IMR-90 (cell line): ENCODE measurements around the gene CERK. TPM values are rescaled to one million over a fixed set of nuclear protein-coding genes. Genes with fewer than 3 reads are reported as not detected.

ENCODE experiments used
- ATAC-seq: fragments of 200-7000 bp; cut with Tn5 transposase; 2 replicates; pipeline ENCODE4 v1.9.1; 2020; ENCODE audit warnings: low read depth, mild to moderate bottlenecking, moderate library complexity
- BruUV-seq: library from RNA; stranded (reverse); fragments of 400-500 nt; replicated peaks from 2 replicates; lab custom pipeline; 2021; lab: Mats Ljungman, UMichigan
- CTCF ChIA-PET: fragments of 300-600 bp; formaldehyde crosslinking; extraction: SDS; loops from one replicate; lab custom pipeline; 2021; ENCODE audit warnings: antibody characterized with exemption; lab: Yijun Ruan, JAX
- POLR2A ChIA-PET: fragments of 300-600 bp; sonication (Branson Sonifier 250); formaldehyde crosslinking; loops from one replicate; lab custom pipeline; 2022; ENCODE audit warnings: antibody characterized with exemption; ENCODE audit not compliant: unreplicated experiment; lab: Charles Lee
- DNase-seq: peaks from one replicate; pipeline ENCODE4 v3.0.0; 2013
- H2AFZ ChIP-seq: replicated peaks from 2 replicates; pipeline ENCODE3; 2013; ENCODE audit warnings: low read length, mild to moderate bottlenecking; ENCODE audit not compliant: poor library complexity
- H2AK5ac ChIP-seq: 2 replicates; pipeline ENCODE4 v1.6.1; 2013; ENCODE audit warnings: low read depth, low read length, inconsistent platforms
- H2AK9ac ChIP-seq: replicated peaks from 2 replicates; pipeline ENCODE3; 2013; ENCODE audit warnings: mild to moderate bottlenecking, low read depth, low read length, moderate library complexity; ENCODE audit not compliant: poor library complexity
- H2BK120ac ChIP-seq: 2 replicates; pipeline ENCODE4 v1.6.1; 2013; ENCODE audit warnings: low read depth, low read length, inconsistent platforms
- H2BK15ac ChIP-seq: 3 replicates; pipeline ENCODE4 v1.6.1; 2013; ENCODE audit warnings: low read depth, low read length, inconsistent platforms
- H2BK20ac ChIP-seq: 2 replicates; pipeline ENCODE4 v1.6.1; 2013; ENCODE audit warnings: low read depth, mild to moderate bottlenecking, inconsistent platforms, low read length, moderate library complexity
- H2BK5ac ChIP-seq: 2 replicates; pipeline ENCODE4 v1.6.1; 2013; ENCODE audit warnings: mild to moderate bottlenecking, low read depth, low read length, inconsistent platforms; ENCODE audit not compliant: poor library complexity, severe bottlenecking
- H3K14ac ChIP-seq: replicated peaks from 2 replicates; pipeline ENCODE4 v1.6.1; 2013; ENCODE audit warnings: low read depth, low read length, inconsistent platforms
- H3K18ac ChIP-seq: 2 replicates; pipeline ENCODE4 v1.6.1; 2013; ENCODE audit warnings: low read depth, low read length, control low read depth
- H3K23ac ChIP-seq: 2 replicates; pipeline ENCODE4 v1.6.1; 2013; ENCODE audit warnings: low read depth, low read length, inconsistent platforms
- H3K27ac ChIP-seq: 2 replicates; pipeline ENCODE4 v1.5.1; 2013; ENCODE audit warnings: mild to moderate bottlenecking, control low read depth, low read length; ENCODE audit not compliant: insufficient read depth
- H3K27me3 ChIP-seq: 2 replicates; pipeline ENCODE4 v1.6.1; 2013; ENCODE audit warnings: low read length; ENCODE audit not compliant: control insufficient read depth, insufficient read depth
- H3K36me3 ChIP-seq: 2 replicates; pipeline ENCODE4 v1.6.1; 2013; ENCODE audit warnings: low read length, mixed read lengths; ENCODE audit not compliant: control insufficient read depth, insufficient read depth
- H3K4ac ChIP-seq: 2 replicates; pipeline ENCODE4 v1.6.1; 2013; ENCODE audit warnings: low read depth, low read length, inconsistent platforms
- H3K4me1 ChIP-seq: 2 replicates; pipeline ENCODE4 v1.6.1; 2013; ENCODE audit warnings: low read length, mixed read lengths; ENCODE audit not compliant: control insufficient read depth, insufficient read depth
- H3K4me2 ChIP-seq: 2 replicates; pipeline ENCODE4 v1.6.1; 2013; ENCODE audit warnings: low read depth, mild to moderate bottlenecking, control low read depth, low read length, moderate library complexity
- H3K4me3 ChIP-seq: 2 replicates; pipeline ENCODE4 v1.5.1; 2013; ENCODE audit warnings: low read depth, mild to moderate bottlenecking, control low read depth, low read length, moderate library complexity; ENCODE audit not compliant: insufficient read depth
- H3K56ac ChIP-seq: 2 replicates; pipeline ENCODE4 v1.6.1; 2013; ENCODE audit warnings: low read length, inconsistent platforms; ENCODE audit not compliant: insufficient read depth; ENCODE audit errors: extremely low read depth
- H3K79me1 ChIP-seq, 2 experiments: 2 replicates each; pipeline ENCODE4 v1.6.1; 2013; ENCODE audit warnings: low read length in 2 of 2, inconsistent platforms in 1 of 2, low read depth in 1 of 2
- H3K9ac ChIP-seq: 2 replicates; pipeline ENCODE4 v1.6.1; 2013; ENCODE audit warnings: low read depth, low read length, control low read depth
- H3K9me1 ChIP-seq: 2 replicates; pipeline ENCODE4 v1.6.1; 2013; ENCODE audit warnings: low read length, inconsistent platforms; ENCODE audit not compliant: insufficient read depth
- H3K9me3 ChIP-seq: 2 replicates; pipeline ENCODE4 v1.6.1; 2013; ENCODE audit warnings: low read length; ENCODE audit not compliant: control insufficient read depth, insufficient read depth
- H4K20me1 ChIP-seq: 2 replicates; pipeline ENCODE4 v1.6.1; 2013; ENCODE audit warnings: low read length, inconsistent platforms; ENCODE audit not compliant: insufficient read depth
- H4K5ac ChIP-seq: 2 replicates; pipeline ENCODE4 v1.6.1; 2013; ENCODE audit warnings: mild to moderate bottlenecking, low read depth, low read length, control low read depth
- H4K8ac ChIP-seq, 2 experiments: 2 replicates each; pipeline ENCODE4 v1.6.1; 2013; ENCODE audit warnings: low read depth in 2 of 2, low read length in 2 of 2, control low read depth in 1 of 2, inconsistent platforms in 1 of 2
- H4K91ac ChIP-seq: 2 replicates; pipeline ENCODE4 v1.6.1; 2013; ENCODE audit warnings: low read depth, low read length, inconsistent platforms; ENCODE audit not compliant: insufficient read depth
- BHLHE40 ChIP-seq: fragments of 150-350 bp; IDR thresholded peaks from 2 replicates; pipeline ENCODE4 v1.6.1; 2016; ENCODE audit warnings: mild to moderate bottlenecking, low read depth, low read length
- CEBPB ChIP-seq: IDR thresholded peaks from 2 replicates; pipeline ENCODE4 v1.6.1; 2012; ENCODE audit warnings: low read depth, low read length, improper control_type of control experiment
- FOS ChIP-seq: fragments of 150-350 bp; IDR thresholded peaks from 2 replicates; pipeline ENCODE4 v1.6.1; 2016; ENCODE audit warnings: low read depth, low read length
- MAFK ChIP-seq: IDR thresholded peaks from 2 replicates; pipeline ENCODE4 v1.6.1; 2012; ENCODE audit warnings: low read depth, low read length, improper control_type of control experiment
- MAZ ChIP-seq: IDR thresholded peaks from 2 replicates; pipeline ENCODE4 v1.6.1; 2012; ENCODE audit warnings: low read depth, mild to moderate bottlenecking, low read length, improper control_type of control experiment, moderate library complexity, borderline replicate concordance
- RCOR1 ChIP-seq: IDR thresholded peaks from 2 replicates; pipeline ENCODE4 v1.6.1; 2012; ENCODE audit warnings: mild to moderate bottlenecking, low read length, improper control_type of control experiment; ENCODE audit not compliant: insufficient replicate concordance
- SMC3 ChIP-seq: fragments of 150-350 bp; IDR thresholded peaks from 2 replicates; pipeline ENCODE4 v1.6.1; 2016; ENCODE audit warnings: low read depth, mild to moderate bottlenecking, antibody characterized with exemption, low read length, moderate library complexity
- whole genome bisulfite sequencing, 2 experiments: methylation state at CpG; one replicate each; pipeline versions ENCODE4 v1.1.5 to v1.1.7; 2013; ENCODE audit warnings: missing lambda C conversion rate in 2 of 2; ENCODE audit not compliant: insufficient read length in 1 of 2; ENCODE audit errors: extremely low coverage in 2 of 2; 5-methylcytosine and 5-hydroxymethylcytosine counted together
- dilution Hi-C: fragments of 300-500 bp; cut with HindIII; formaldehyde crosslinking; loops from one replicate; pipeline ENCODE4 v1.14.3; 2018; ENCODE audit warnings: low sequenced_read_pairs; ENCODE audit not compliant: unreplicated experiment
- in situ Hi-C: fragments of 300-500 bp; cut with MboI; formaldehyde crosslinking; loops from 3 replicates; pipeline ENCODE4 v1.14.3; 2019; ENCODE audit warnings: low sequenced_read_pairs, inconsistent platforms, mixed read lengths
- intact Hi-C: fragments of 100-400 bp; cut with micrococcal nuclease; formaldehyde crosslinking; loops from 2 replicates; pipeline ENCODE4 v1.10.0; 2022
- polyA plus RNA-seq, 3 experiments: library from polyadenylated mRNA; depleted of rRNA; stranded (reverse); fragments of >200 nt; gene quantifications; 2 replicates each; pipeline ENCODE4 v1.2.3, GENCODE V29; 2012; ENCODE audit warnings: low replicate concordance in 1 of 3
- total RNA-seq: library from RNA; depleted of rRNA; stranded (reverse); fragments of >200 nt; gene quantifications from 2 replicates; pipeline ENCODE4 v1.2.3, GENCODE V29; 2012
- TF ChIP-seq, protein P1 (sequence below): fragments of 150-350 bp; IDR thresholded peaks from 2 replicates; pipeline ENCODE4 v1.6.1; 2017; ENCODE audit warnings: mild to moderate bottlenecking, antibody characterized with exemption, low read length, low read depth

CERK gene
- total and polyA plus RNA-seq, 2 of the 4 experiments (the other 2 are of a cell fraction) = 25.3 to 38.7 TPM

DNA sequence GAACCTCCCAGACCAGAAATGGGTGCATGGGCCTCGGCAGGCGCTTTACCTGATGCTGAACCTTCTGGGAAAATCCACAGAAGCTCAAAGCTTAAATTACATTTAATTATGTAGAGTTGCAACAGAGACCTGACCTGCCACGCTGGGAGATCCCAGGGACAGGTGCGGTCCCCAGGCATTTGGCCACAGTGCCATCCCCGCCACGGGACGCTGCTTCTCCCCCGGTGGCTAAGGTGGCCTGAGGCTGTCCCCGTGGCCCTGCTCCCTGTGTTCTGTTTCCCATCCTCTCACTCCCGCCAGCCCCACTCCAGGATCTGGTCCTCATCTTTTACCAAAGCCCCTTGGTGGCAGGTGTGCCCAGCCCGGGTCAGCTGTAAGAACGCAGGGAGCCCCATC lies 78.3 kb downstream of the CERK start:
- H3K18ac ChIP-seq = no peak overlapping the region
- H4K5ac ChIP-seq = no peak overlapping the region
- POLR2A ChIA-PET = no interaction called here
- intact Hi-C loops (no loop called here), dilution Hi-C loops (no loop called here), in situ Hi-C loops (no loop called here)
- no TSS peak for BruUV-seq
- H3K27me3 ChIP-seq = no peaks in the 10 kb centered on the region
- H2BK15ac ChIP-seq = no peak overlapping the region
- peaks cover 2% of the 10 kb centered on the region; the same call in 1 of the 2 replicates for H3K4me1 ChIP-seq
- no peak overlapping the region for H2BK20ac ChIP-seq
- H2AFZ ChIP-seq = no peak overlapping the region
- no peak for TF ChIP-seq BHLHE40
- no peak for TF ChIP-seq CEBPB
- TF ChIP-seq MAZ = no peak
- no peak for TF ChIP-seq FOS
- TF ChIP-seq, protein P1, sequence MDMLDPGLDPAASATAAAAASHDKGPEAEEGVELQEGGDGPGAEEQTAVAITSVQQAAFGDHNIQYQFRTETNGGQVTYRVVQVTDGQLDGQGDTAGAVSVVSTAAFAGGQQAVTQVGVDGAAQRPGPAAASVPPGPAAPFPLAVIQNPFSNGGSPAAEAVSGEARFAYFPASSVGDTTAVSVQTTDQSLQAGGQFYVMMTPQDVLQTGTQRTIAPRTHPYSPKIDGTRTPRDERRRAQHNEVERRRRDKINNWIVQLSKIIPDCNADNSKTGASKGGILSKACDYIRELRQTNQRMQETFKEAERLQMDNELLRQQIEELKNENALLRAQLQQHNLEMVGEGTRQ = no peak
- TF ChIP-seq MAFK = no peak
- TF ChIP-seq SMC3 = no peak
- no peak for TF ChIP-seq RCOR1
- no peak for ATAC-seq
- no CpG with 5 or more reads among the region's 12 CpGs for WGBS, 2 experiments
- H2AK5ac ChIP-seq = 0 out of 2 replicates have a peak overlapping the region, but pooled peaks have one; percentile 8
- no peak overlapping the region for H3K4me3 ChIP-seq
- H3K23ac ChIP-seq = no peak overlapping the region
- H3K27ac ChIP-seq = no peak overlapping the region
- no peak overlapping the region for H2BK120ac ChIP-seq
- no peak overlapping the region for H3K4ac ChIP-seq
- peaks cover 20% of the 10 kb centered on the region; the same call in 1 of the 2 replicates for H3K36me3 ChIP-seq
- H3K9me3 ChIP-seq = no peaks in the 10 kb centered on the region
- no peak overlapping the region for H3K14ac ChIP-seq
- H2BK5ac ChIP-seq = no peak overlapping the region
- H3K56ac ChIP-seq = no peak overlapping the region
- peaks cover 2% of the 10 kb centered on the region; the same call in 1 of the 2 replicates for H3K9me1 ChIP-seq
- CTCF ChIA-PET = no interaction called here
- peak overlapping the region; percentile 55 for H2AK9ac ChIP-seq
- no peak overlapping the region for H3K4me2 ChIP-seq
- H4K91ac ChIP-seq = no peak overlapping the region
- no peak for DNase-seq
- no peaks in the 10 kb centered on the region for H3K79me1 ChIP-seq
- no peak overlapping the region for H4K8ac ChIP-seq
- H4K20me1 ChIP-seq = peaks cover 2% of the 10 kb centered on the region; the same call in 1 of the 2 replicates
- no peak overlapping the region for H3K9ac ChIP-seq
